Body of pancreas (tissue), 4 donors: ENCODE data around the gene PDZD7. TPM values are rescaled to one million over a fixed set of nuclear protein-coding genes. Genes with fewer than 3 reads are reported as not detected.

Experiments used
- ATAC-seq: fragments of 150-250 bp; one replicate; pipeline ENCODE4 v1.9.1; 2016
- DNase-seq, 4 donors: peaks; one replicate each; pipeline ENCODE4 v3.0.0-alpha.2; 2019
- H3K27ac ChIP-seq, 4 donors: fragments of 200-600 bp; sonication (generic); 1 replicate in 3 of 4; 2 replicates in 1 of 4; pipeline versions ENCODE4 v1.5.1 to v1.6.1; 2016 to 2019; ENCODE audit warnings: mild to moderate bottlenecking in 1 of 4, mixed read lengths in 1 of 4, moderate library complexity in 1 of 4
- H3K27me3 ChIP-seq, 2 donors: fragments of 200-600 bp; sonication (generic); one replicate each; pipeline ENCODE4 v1.6.0; 2016; ENCODE audit warnings: mild to moderate bottlenecking in 1 of 2
- H3K36me3 ChIP-seq, 2 donors: fragments of 200-600 bp; sonication (generic); replicated peaks in 1 of 2; 2 replicates each; pipeline ENCODE4 v1.5.1; 2016; ENCODE audit warnings: low read depth in 2 of 2; ENCODE audit not compliant: insufficient read depth in 1 of 2
- H3K4me1 ChIP-seq: fragments of 200-600 bp; sonication (generic); one replicate; pipeline ENCODE4 v1.6.0; 2016
- H3K4me3 ChIP-seq, 2 donors: fragments of 200-600 bp; sonication (generic); 1 replicate in 1 of 2; 2 replicates in 1 of 2; pipeline ENCODE4 v1.5.1; 2016 to 2019
- H3K9me3 ChIP-seq, 3 donors: fragments of 200-600 bp; sonication (generic); 1 replicate in 2 of 3; 2 replicates in 1 of 3; pipeline ENCODE4 v1.5.1; 2016
- CTCF ChIP-seq, 7 experiments: fragments of 450-650 bp in 4 of 7; fragments of 200-600 bp in 3 of 7; sonication (generic) in 3 of 7; IDR thresholded peaks; one replicate each; pipeline ENCODE4 v1.5.1; 2016 to 2019; ENCODE audit warnings: antibody characterized with exemption in 7 of 7
- POLR2A ChIP-seq, 3 donors: fragments of 450-650 bp; IDR thresholded peaks; one replicate each; pipeline ENCODE4 v1.6.1; 2016; ENCODE audit warnings: antibody characterized with exemption in 3 of 3, mild to moderate bottlenecking in 2 of 3
- WGBS, 2 donors: methylation state at CpG; one replicate each; pipeline ENCODE4 v1.1.5; 2017; 5-methylcytosine and 5-hydroxymethylcytosine counted together
- intact Hi-C: fragments of 100-400 bp; cut with DNase I; formaldehyde crosslinking; loops from one replicate; pipeline ENCODE4 v1.15.1; 2023
- total RNA-seq, 2 donors: library from RNA; depleted of rRNA; stranded (reverse); fragments of >200 nt; gene quantifications; one replicate each; pipeline ENCODE4 v1.1.0, GENCODE V29; 2016

The PDZD7 gene
- total RNA-seq, 2 donors from 2014 or later = 0.52 to 0.66 TPM

- Histone ChIP-seq H3K9me3 (no peaks in the 10 kb centered on the region), H3K4me3 (peak within 1 kb of the TSS; percentile 63), H3K27ac (peak within 1 kb of the TSS; percentile 50 to 87 (median 74)), H3K4me1 (peaks cover 55% of the 10 kb centered on the region), H3K36me3 (no peaks in the 10 kb centered on the region), H3K27me3 (no peaks in the 10 kb centered on the region)
- peak; percentile 67 for ATAC-seq
- intact Hi-C loops = no loop called here
- DNase-seq = peak; percentile 44 to 66 (median 61)
- TF ChIP-seq CTCF (IDR thresholded peaks at IDR 0.05) = peak; percentile 57 to 85 (median 75)
- TF ChIP-seq POLR2A (IDR thresholded peaks at IDR 0.05) = no peak
- 0 to 1% methylated on average over 16 to 61 of the region's 70 CpGs for WGBS, 2 donors
Measured at GRCh38 chr10:100969187-100970075, 61.5 kb downstream of the PDZD7 start, which contains the start of gene SEMA4G. Gene SEMA4G, plus strand, starts transcription at chr10:100969504. Its CDS starts 3,409 bp downstream, at chr10:100972913.

- H3K4me3 ChIP-seq = peak overlapping the region; percentile 63
- peak in 1 of 4 donors; percentile 30 for DNase-seq
- 0 to 6% methylated on average over 3 to 9 of the region's 9 CpGs for WGBS, 2 donors
- TF ChIP-seq POLR2A (IDR thresholded peaks at IDR 0.05) (no peak), CTCF (IDR thresholded peaks at IDR 0.05) (no peak)
- no peaks in the 10 kb centered on the region for H3K9me3 ChIP-seq
- H3K27me3 ChIP-seq = no peaks in the 10 kb centered on the region
- no peaks in the 10 kb centered on the region for H3K36me3 ChIP-seq
- H3K27ac ChIP-seq = peak overlapping the region; percentile 50 to 87 (median 62)
- intact Hi-C loops = no loop called here
- ATAC-seq = peak; percentile 28
- H3K4me1 ChIP-seq = peaks cover 55% of the 10 kb centered on the region
Measured at GRCh38 chr10:100968863-100969186, 62.1 kb downstream of the PDZD7 start.

- H3K27ac ChIP-seq = peak overlapping the region in 3 of 4 donors; percentile 50 to 72 (median 53)
- peaks cover 54% of the 10 kb centered on the region for H3K4me1 ChIP-seq
- H3K4me3 ChIP-seq = no peak overlapping the region
- no peak for ATAC-seq
- no peaks in the 10 kb centered on the region for H3K9me3 ChIP-seq
- no peaks in the 10 kb centered on the region for H3K36me3 ChIP-seq
- DNase-seq = no peak
- no peaks in the 10 kb centered on the region for H3K27me3 ChIP-seq
- intact Hi-C loops = no loop called here
- no peak for TF ChIP-seq POLR2A (IDR thresholded peaks at IDR 0.05)
- TF ChIP-seq CTCF (IDR thresholded peaks at IDR 0.05) = no peak
- 64 to 75% methylated on average over 2 of the region's 2 CpGs for WGBS, 2 donors
Measured at GRCh38 chr10:100968062-100968736, 62.7 kb downstream of the PDZD7 start.

GRCh38 chr10:100967332-100967731, 63.6 kb downstream of the PDZD7 start:
- H3K27ac ChIP-seq = no peak overlapping the region
- TF ChIP-seq POLR2A (IDR thresholded peaks at IDR 0.05) (no peak), CTCF (IDR thresholded peaks at IDR 0.05) (no peak)
- ATAC-seq = no peak
- H3K27me3 ChIP-seq = no peaks in the 10 kb centered on the region
- intact Hi-C loops = no loop called here
- H3K4me1 ChIP-seq = peaks cover 46% of the 10 kb centered on the region
- H3K4me3 ChIP-seq = no peak overlapping the region
- no peaks in the 10 kb centered on the region for H3K9me3 ChIP-seq
- DNase-seq = no peak
- no peaks in the 10 kb centered on the region for H3K36me3 ChIP-seq
- 65 to 66% methylated on average over 2 of the region's 2 CpGs for WGBS, 2 donors
